IgD-negative memory B cell (primary cell): ENCODE measurements around the gene C18orf63. TPM values are rescaled to one million over a fixed set of nuclear protein-coding genes. Genes with fewer than 3 reads are reported as not detected.

Experiments used
- H3K27ac Mint-ChIP-seq, 3 donors: one replicate each; pipeline ENCODE4 v1.8.0; 2020 to 2022; ENCODE audit warnings: mild to moderate bottlenecking in 3 of 3, mixed read lengths in 3 of 3, moderate library complexity in 1 of 3
- H3K27me3 Mint-ChIP-seq: one replicate; pipeline ENCODE4 v1.8.0; 2021; ENCODE audit warnings: mixed read lengths
- H3K36me3 Mint-ChIP-seq: one replicate; pipeline ENCODE4 v1.8.0; 2020; ENCODE audit warnings: mild to moderate bottlenecking, mixed read lengths
- H3K4me1 Mint-ChIP-seq, 3 donors: one replicate each; pipeline ENCODE4 v1.8.0; 2020 to 2022; ENCODE audit warnings: mixed read lengths in 3 of 3, mild to moderate bottlenecking in 1 of 3
- H3K4me3 Mint-ChIP-seq, 4 donors: one replicate each; pipeline ENCODE4 v1.8.0; 2020 to 2022; ENCODE audit warnings: mild to moderate bottlenecking in 4 of 4, mixed read lengths in 4 of 4, moderate library complexity in 3 of 4
- H3K9me3 Mint-ChIP-seq, 3 donors: one replicate each; pipeline ENCODE4 v1.8.0; 2020 to 2021; ENCODE audit warnings: mixed read lengths in 3 of 3, mild to moderate bottlenecking in 1 of 3
- polyA plus RNA-seq: library from polyadenylated mRNA; unstranded; fragments of 300-500 nt; fragmentation: Illumina TruSeq; gene quantifications from one replicate; pipeline ENCODE4 v1.2.3, GENCODE V29; 2021

The C18orf63 gene
- polyA plus RNA-seq, 1 donor from 2014 or later, result not detected

DNA sequence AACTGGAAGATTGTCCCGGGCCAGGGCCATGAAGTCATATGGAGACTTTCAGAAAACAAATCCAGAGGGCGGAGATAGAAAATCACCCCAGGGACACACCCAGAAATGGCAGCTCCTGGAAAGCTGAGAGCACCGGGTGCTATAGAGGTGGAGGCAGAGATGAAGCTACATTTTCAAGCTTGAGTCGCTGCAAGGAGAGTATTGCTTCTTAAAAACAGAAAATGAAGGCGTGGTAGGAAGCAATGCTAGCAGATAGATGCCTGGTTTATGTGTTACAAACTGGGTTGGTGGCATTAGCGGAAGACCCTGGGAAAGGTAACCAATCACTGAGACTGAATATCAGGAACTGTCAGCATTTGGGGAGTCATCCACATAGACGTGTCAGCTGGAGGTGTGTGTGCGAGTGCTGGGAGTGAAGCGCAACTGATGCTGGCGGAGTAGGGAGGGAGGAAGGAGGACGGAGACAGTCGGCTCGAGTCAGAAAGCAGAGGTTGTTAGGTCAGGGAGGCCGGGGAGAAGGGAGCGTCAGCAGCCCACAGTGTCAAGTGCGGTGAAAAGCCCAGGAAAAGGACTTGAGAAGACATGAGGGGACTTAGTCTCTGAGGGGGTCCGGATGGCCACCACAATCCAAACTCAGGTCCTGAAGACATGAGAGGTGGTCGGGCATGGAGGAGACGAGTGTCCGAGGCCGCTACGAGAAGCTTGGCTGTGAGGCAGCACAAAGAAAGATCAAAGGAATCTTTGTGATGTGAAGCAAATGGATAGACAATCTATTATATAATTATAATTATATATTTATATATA, 45.4 kb downstream of the C18orf63 start:
- H3K27me3 Mint-ChIP-seq, result peaks cover 2% of the 10 kb centered on the region
- H3K9me3 Mint-ChIP-seq, result no peaks in the 10 kb centered on the region
- no peak overlapping the region for H3K27ac Mint-ChIP-seq
- H3K36me3 Mint-ChIP-seq, result no peaks in the 10 kb centered on the region
- H3K4me1 Mint-ChIP-seq, result peaks cover 6 to 15% (median 7%) of the 10 kb centered on the region in 3 donors
- H3K4me3 Mint-ChIP-seq, result no peak overlapping the region

DNA sequence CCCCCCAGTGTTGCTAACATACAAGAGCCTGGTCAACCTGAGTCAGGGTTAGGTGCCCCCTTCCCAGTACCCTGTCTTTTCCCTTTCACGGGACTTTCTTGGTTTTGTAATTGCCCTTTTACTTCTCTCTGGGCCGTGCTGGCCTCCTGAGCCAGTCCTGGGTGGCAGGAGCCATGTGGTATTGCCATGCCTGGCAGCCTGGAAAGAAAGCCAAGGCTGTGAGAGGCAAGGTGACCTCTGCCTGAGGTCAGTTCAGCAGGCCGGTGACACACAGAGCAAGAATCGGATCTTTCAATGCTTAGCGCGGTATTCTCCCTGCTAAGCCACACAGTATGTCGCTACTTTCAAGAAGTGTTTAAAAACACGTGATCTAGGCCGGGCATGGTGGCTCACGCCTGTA, 52.3 kb downstream of the C18orf63 start:
- Mint-ChIP-seq H3K36me3 (no peaks in the 10 kb centered on the region), H3K4me3 (no peak overlapping the region), H3K9me3 (no peaks in the 10 kb centered on the region), H3K27ac (no peak overlapping the region), H3K4me1 (peaks cover 0 to 1% (median 0%) of the 10 kb centered on the region in 3 donors), H3K27me3 (peaks cover 11% of the 10 kb centered on the region)

- no peaks in the 10 kb centered on the region for H3K36me3 Mint-ChIP-seq
- H3K4me1 Mint-ChIP-seq, result peaks cover 0 to 1% (median 0%) of the 10 kb centered on the region in 3 donors
- no peak overlapping the region for H3K27ac Mint-ChIP-seq
- H3K9me3 Mint-ChIP-seq, result no peaks in the 10 kb centered on the region
- H3K4me3 Mint-ChIP-seq, result no peak overlapping the region
- peaks cover 11% of the 10 kb centered on the region for H3K27me3 Mint-ChIP-seq
These were observed 53.5 kb downstream of the C18orf63 start for GRCh38 chr18:74368901-74369705.

DNA sequence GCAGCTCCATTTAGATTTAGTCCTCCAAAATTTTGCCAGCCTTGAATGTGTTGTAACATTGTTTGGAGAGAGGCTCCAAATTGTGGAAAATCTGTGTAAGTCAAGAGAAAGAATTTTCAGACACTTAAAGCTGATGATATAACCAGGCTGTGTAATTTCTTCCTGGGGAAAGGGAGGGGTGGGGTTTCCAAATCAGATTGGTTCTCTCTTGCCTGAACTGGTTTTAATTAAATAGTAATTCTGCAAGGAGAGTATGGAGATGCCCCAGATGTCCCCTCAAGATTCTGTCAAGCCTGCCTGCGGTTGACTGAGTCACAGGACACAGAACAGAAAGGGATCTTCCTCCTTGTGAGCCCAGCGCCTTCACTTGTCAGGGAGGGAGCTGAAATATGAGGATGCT, 54.5 kb downstream of the C18orf63 start:
- peaks cover 11% of the 10 kb centered on the region for H3K27me3 Mint-ChIP-seq
- H3K27ac Mint-ChIP-seq, result no peak overlapping the region
- no peaks in the 10 kb centered on the region for H3K36me3 Mint-ChIP-seq
- no peaks in the 10 kb centered on the region for H3K9me3 Mint-ChIP-seq
- H3K4me1 Mint-ChIP-seq, result peaks cover 0 to 1% (median 0%) of the 10 kb centered on the region in 3 donors
- no peak overlapping the region for H3K4me3 Mint-ChIP-seq

DNA sequence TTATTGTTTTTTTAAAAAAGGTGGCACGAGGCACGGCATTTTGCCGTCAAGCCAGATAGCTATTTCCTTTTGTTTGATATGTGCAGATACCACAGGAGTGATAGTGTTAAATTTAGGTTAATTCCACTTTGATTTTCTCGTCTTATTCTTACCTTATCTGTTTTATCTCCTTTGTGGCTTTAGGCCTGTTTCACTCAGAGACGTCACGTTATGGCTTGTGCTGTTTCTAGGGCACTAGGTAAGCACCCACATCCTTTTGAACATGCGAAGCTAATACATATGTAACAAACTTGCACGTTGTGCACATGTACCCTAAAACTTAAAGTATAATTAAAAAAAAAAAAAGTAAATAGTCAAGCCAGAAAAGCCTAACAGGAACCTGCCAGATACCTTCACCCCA, 57.8 kb downstream of the C18orf63 start:
- Mint-ChIP-seq H3K27ac (no peak overlapping the region), H3K4me3 (no peak overlapping the region), H3K9me3 (no peaks in the 10 kb centered on the region), H3K36me3 (no peaks in the 10 kb centered on the region), H3K4me1 (peaks cover 2 to 4% (median 2%) of the 10 kb centered on the region in 3 donors), H3K27me3 (peaks cover 6% of the 10 kb centered on the region)

DNA sequence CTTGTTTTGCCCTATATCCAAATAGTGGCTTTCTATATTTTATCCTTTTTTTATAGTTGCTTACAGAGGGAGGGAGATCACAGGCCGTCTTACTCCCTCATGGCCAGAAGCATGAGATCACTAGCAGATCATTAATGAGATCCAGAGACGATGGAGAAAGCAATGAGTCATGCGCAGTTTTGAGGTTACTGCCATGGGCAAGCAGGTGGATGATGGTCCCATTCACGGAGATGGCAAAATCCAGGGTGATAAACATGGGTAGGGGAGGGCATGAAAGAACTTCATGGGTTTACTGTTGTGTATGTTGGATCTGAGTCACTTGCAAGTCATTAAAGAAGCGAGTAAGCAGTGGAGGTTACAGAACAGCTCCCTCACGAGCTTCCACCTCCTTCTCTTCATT, 60.4 kb downstream of the C18orf63 start:
- H3K27ac Mint-ChIP-seq, result peak overlapping the region in 1 of 3 donors; percentile 41

GRCh38 chr18:74376523-74376922, 60.9 kb downstream of the C18orf63 start:
- Mint-ChIP-seq H3K36me3 (no peaks in the 10 kb centered on the region), H3K4me3 (no peak overlapping the region), H3K27me3 (peaks cover 4% of the 10 kb centered on the region), H3K4me1 (peaks cover 2 to 4% (median 2%) of the 10 kb centered on the region in 3 donors), H3K27ac (no peak overlapping the region), H3K9me3 (peaks cover 0 to 2% (median 0%) of the 10 kb centered on the region in 3 donors)

More for the DNA sequence above, 60.4 kb downstream of the C18orf63 start:
- peaks cover 6% of the 10 kb centered on the region for H3K27me3 Mint-ChIP-seq
- H3K4me1 Mint-ChIP-seq, result peaks cover 2 to 4% (median 2%) of the 10 kb centered on the region in 3 donors
- H3K36me3 Mint-ChIP-seq, result no peaks in the 10 kb centered on the region
- H3K4me3 Mint-ChIP-seq, result no peak overlapping the region
- H3K9me3 Mint-ChIP-seq, result no peaks in the 10 kb centered on the region

GRCh38 chr18:74377776-74378175, 62.1 kb downstream of the C18orf63 start:
- Mint-ChIP-seq H3K27ac (peak overlapping the region in 1 of 3 donors; percentile 91), H3K36me3 (no peaks in the 10 kb centered on the region), H3K4me1 (peaks cover 2 to 4% (median 2%) of the 10 kb centered on the region in 3 donors), H3K4me3 (no peak overlapping the region), H3K9me3 (peaks cover 0 to 4% (median 0%) of the 10 kb centered on the region in 3 donors), H3K27me3 (peaks cover 6% of the 10 kb centered on the region)

- peaks cover 0 to 4% (median 0%) of the 10 kb centered on the region in 3 donors for H3K9me3 Mint-ChIP-seq
- peaks cover 2 to 4% (median 2%) of the 10 kb centered on the region in 3 donors for H3K4me1 Mint-ChIP-seq
- peaks cover 6% of the 10 kb centered on the region for H3K27me3 Mint-ChIP-seq
- peak overlapping the region in 1 of 3 donors; percentile 91 for H3K27ac Mint-ChIP-seq
- H3K36me3 Mint-ChIP-seq, result no peaks in the 10 kb centered on the region
- H3K4me3 Mint-ChIP-seq, result no peak overlapping the region
These were observed 62.6 kb downstream of the C18orf63 start for GRCh38 chr18:74378179-74378682.

GRCh38 chr18:74380916-74381315, 65.3 kb downstream of the C18orf63 start:
- Mint-ChIP-seq H3K4me3 (no peak overlapping the region), H3K27ac (no peak overlapping the region), H3K4me1 (peaks cover 2 to 4% (median 2%) of the 10 kb centered on the region in 3 donors), H3K9me3 (peaks cover 0 to 4% (median 0%) of the 10 kb centered on the region in 3 donors), H3K27me3 (peaks cover 8% of the 10 kb centered on the region), H3K36me3 (no peaks in the 10 kb centered on the region)

- Mint-ChIP-seq H3K4me3 (no peak overlapping the region), H3K27ac (no peak overlapping the region), H3K4me1 (peaks cover 2 to 4% (median 2%) of the 10 kb centered on the region in 3 donors), H3K27me3 (peaks cover 6% of the 10 kb centered on the region), H3K9me3 (peaks cover 0 to 4% (median 0%) of the 10 kb centered on the region in 3 donors), H3K36me3 (no peaks in the 10 kb centered on the region)
These were observed 66.1 kb downstream of the C18orf63 start for GRCh38 chr18:74381621-74382295.

GRCh38 chr18:74382481-74383017, 66.9 kb downstream of the C18orf63 start:
- H3K27ac Mint-ChIP-seq, result no peak overlapping the region
- H3K36me3 Mint-ChIP-seq, result no peaks in the 10 kb centered on the region
- H3K4me1 Mint-ChIP-seq, result peaks cover 2 to 4% (median 2%) of the 10 kb centered on the region in 3 donors
- peaks cover 0 to 4% (median 0%) of the 10 kb centered on the region in 3 donors for H3K9me3 Mint-ChIP-seq
- no peak overlapping the region for H3K4me3 Mint-ChIP-seq
- H3K27me3 Mint-ChIP-seq, result peaks cover 6% of the 10 kb centered on the region

- no peaks in the 10 kb centered on the region for H3K36me3 Mint-ChIP-seq
- H3K9me3 Mint-ChIP-seq, result no peaks in the 10 kb centered on the region
- no peak overlapping the region for H3K27ac Mint-ChIP-seq
- no peak overlapping the region for H3K4me3 Mint-ChIP-seq
- H3K27me3 Mint-ChIP-seq, result peaks cover 6% of the 10 kb centered on the region
- no peaks in the 10 kb centered on the region for H3K4me1 Mint-ChIP-seq
These were observed 71.7 kb downstream of the C18orf63 start for GRCh38 chr18:74387383-74387782.

- H3K4me1 Mint-ChIP-seq, result no peaks in the 10 kb centered on the region
- H3K27ac Mint-ChIP-seq, result no peak overlapping the region
- H3K4me3 Mint-ChIP-seq, result no peak overlapping the region
These were observed 72.6 kb downstream of the C18orf63 start for GRCh38 chr18:74388227-74388626.

More at GRCh38 chr18:74388227-74388626, 72.6 kb downstream of the C18orf63 start:
- Mint-ChIP-seq H3K9me3 (no peaks in the 10 kb centered on the region), H3K36me3 (no peaks in the 10 kb centered on the region), H3K27me3 (peaks cover 9% of the 10 kb centered on the region)
